ENCODE measurements around the gene VPS36. TPM values are rescaled to one million over a fixed set of nuclear protein-coding genes. Genes with fewer than 3 reads are reported as not detected.

VPS36 gene
- total RNA-seq, 1 donor from 2014 or later: 31.5 TPM

GRCh38 chr13:52451135-52451804 is 836 bp upstream of the VPS36 start:
- Histone ChIP-seq H3K36me3 (ENCODE audit: control insufficient read depth, insufficient read depth, low read length) (no peaks in the 10 kb centered on the region), H3K4me3 (ENCODE audit: low read depth, low read length) (no peak overlapping the region), H3K27me3 (ENCODE audit: control insufficient read depth, insufficient read depth, low read length) (no peaks in the 10 kb centered on the region)
- TF ChIP-seq CTCF (IDR thresholded peaks at IDR 0.05; ENCODE audit: insufficient read depth, low read length, poor library complexity, severe bottlenecking): no peak
- no peak for DNase-seq (ENCODE audit: low read depth)

GRCh38 chr13:52450793-52451116 is 321 bp upstream of the VPS36 start:
- no peak for DNase-seq (ENCODE audit: low read depth)
- Histone ChIP-seq H3K4me3 (ENCODE audit: low read depth, low read length) (no peak overlapping the region), H3K27me3 (ENCODE audit: control insufficient read depth, insufficient read depth, low read length) (no peaks in the 10 kb centered on the region), H3K36me3 (ENCODE audit: control insufficient read depth, insufficient read depth, low read length) (no peaks in the 10 kb centered on the region)
- TF ChIP-seq CTCF (IDR thresholded peaks at IDR 0.05; ENCODE audit: insufficient read depth, low read length, poor library complexity, severe bottlenecking): no peak

- H3K4me3 ChIP-seq (ENCODE audit: low read depth, low read length): peak overlapping the region; percentile 71
- no peaks in the 10 kb centered on the region for H3K27me3 ChIP-seq (ENCODE audit: control insufficient read depth, insufficient read depth, low read length)
- DNase-seq (ENCODE audit: low read depth): no peak
- H3K36me3 ChIP-seq (ENCODE audit: control insufficient read depth, insufficient read depth, low read length): no peaks in the 10 kb centered on the region
- no peak for TF ChIP-seq CTCF (IDR thresholded peaks at IDR 0.05; ENCODE audit: insufficient read depth, low read length, poor library complexity, severe bottlenecking)
These were observed 963 bp downstream of the VPS36 start for GRCh38 chr13:52449331-52450011.

- no peak for DNase-seq (ENCODE audit: low read depth)
- no peak for TF ChIP-seq CTCF (IDR thresholded peaks at IDR 0.05; ENCODE audit: insufficient read depth, low read length, poor library complexity, severe bottlenecking)
- no peak overlapping the region for H3K4me3 ChIP-seq (ENCODE audit: low read depth, low read length)
- no peaks in the 10 kb centered on the region for H3K36me3 ChIP-seq (ENCODE audit: control insufficient read depth, insufficient read depth, low read length)
- no peaks in the 10 kb centered on the region for H3K27me3 ChIP-seq (ENCODE audit: control insufficient read depth, insufficient read depth, low read length)
These were observed 2.5 kb downstream of the VPS36 start for GRCh38 chr13:52447815-52448552.

- TF ChIP-seq CTCF (IDR thresholded peaks at IDR 0.05; ENCODE audit: insufficient read depth, low read length, poor library complexity, severe bottlenecking): no peak
- H3K27me3 ChIP-seq (ENCODE audit: control insufficient read depth, insufficient read depth, low read length): no peaks in the 10 kb centered on the region
- DNase-seq (ENCODE audit: low read depth): no peak
- no peaks in the 10 kb centered on the region for H3K36me3 ChIP-seq (ENCODE audit: control insufficient read depth, insufficient read depth, low read length)
- no peak overlapping the region for H3K4me3 ChIP-seq (ENCODE audit: low read depth, low read length)
These were observed 3.1 kb downstream of the VPS36 start for GRCh38 chr13:52447354-52447753.
